ENCODE data around the gene TCEANC2. TPM values are rescaled to one million over a fixed set of nuclear protein-coding genes. Genes with fewer than 3 reads are reported as not detected.

The TCEANC2 gene
- total and polyA plus RNA-seq, 4 experiments from 2014 or later = 3.5 to 13.1 (median 9.6) TPM

GRCh38 chr1:54051933-54052430, 1.4 kb upstream of the TCEANC2 start:
- H3K27ac Mint-ChIP-seq = no peak overlapping the region
- Histone ChIP-seq H3K36me3 (ENCODE audit: insufficient read depth, low read length) (no peaks in the 10 kb centered on the region), H3K9me3 (ENCODE audit: control insufficient read depth in 1 of 2, low read length in 2 of 2) (no peaks in the 10 kb centered on the region), H3K4me3 (ENCODE audit: low read length in 2 of 2) (peak overlapping the region; percentile 98 to 99), H3K27me3 (ENCODE audit: insufficient read depth, low read length) (no peaks in the 10 kb centered on the region), H3K4me1 (ENCODE audit: insufficient read depth, low read length) (peaks cover 70% of the 10 kb centered on the region), H3K27ac (ENCODE audit: low read depth, low read length) (peak overlapping the region; percentile 88)
- H3K4me1 Mint-ChIP-seq = peaks cover 27 to 50% (median 41%) of the 10 kb centered on the region in 4 donors
- ChIA-PET CTCF (ENCODE audit: partially characterized antibody) (interaction anchor here (1.3 to 1.6 kb wide), 3 partner anchors 18 to 437 kb away, joined by 3 to 4 read pairs (median 3); no protein-coding TSS in a partner anchor), POLR2A (ENCODE audit: partially characterized antibody) (interaction anchor here (1.0 to 3.0 kb wide), 12 partner anchors 7 to 749 kb away, joined by 3 to 25 read pairs (median 7); partner anchors contain the start of genes IFT25, LRRC42, NDC1 and SSBP3)
- peak in 2 of 5 donors; percentile 5 to 39 for DNase-seq
- H3K4me3 Mint-ChIP-seq = no peak overlapping the region
- intact Hi-C loops (cut with micrococcal nuclease) = loop anchor here (2.0 to 5.0 kb wide), 2 partner anchors 161 to 750 kb away; partner anchors contain the start of gene TTC22
- H3K36me3 Mint-ChIP-seq = peaks cover 0 to 15% of the 10 kb centered on the region in 2 donors
- no peaks in the 10 kb centered on the region for H3K27me3 Mint-ChIP-seq
- no peaks in the 10 kb centered on the region for H3K9me3 Mint-ChIP-seq

GRCh38 chr1:54052431-54052933, 926 bp upstream of the TCEANC2 start:
- H3K27ac Mint-ChIP-seq = no peak overlapping the region

GRCh38 chr1:54053745-54054437, 483 bp downstream of the TCEANC2 start:
- H3K27ac Mint-ChIP-seq = no peak overlapping the region
- Histone ChIP-seq H3K27ac (ENCODE audit: low read depth, low read length) (peak overlapping the region; percentile 88), H3K4me1 (ENCODE audit: insufficient read depth, low read length) (peaks cover 51% of the 10 kb centered on the region), H3K4me3 (ENCODE audit: low read length in 2 of 2) (peak overlapping the region; percentile 98 to 99), H3K36me3 (ENCODE audit: insufficient read depth, low read length) (no peaks in the 10 kb centered on the region), H3K9me3 (ENCODE audit: control insufficient read depth in 1 of 2, low read length in 2 of 2) (no peaks in the 10 kb centered on the region), H3K27me3 (ENCODE audit: insufficient read depth, low read length) (no peaks in the 10 kb centered on the region)
- peaks cover 26 to 44% (median 35%) of the 10 kb centered on the region in 4 donors for H3K4me1 Mint-ChIP-seq
- no peaks in the 10 kb centered on the region for H3K9me3 Mint-ChIP-seq
- intact Hi-C loops (cut with micrococcal nuclease) = loop anchor here (1.0 to 5.0 kb wide), 8 partner anchors 16 to 748 kb away; partner anchors contain the start of genes IFT25, NDC1, PARS2 and TTC22
- DNase-seq = peak in 1 of 5 donors; percentile 52
- H3K27me3 Mint-ChIP-seq = no peaks in the 10 kb centered on the region
- no peak overlapping the region for H3K4me3 Mint-ChIP-seq
- POLR2A ChIA-PET (ENCODE audit: partially characterized antibody) = interaction anchor here (0.5 to 3.0 kb wide), 16 partner anchors 7 to 747 kb away, joined by 3 to 25 read pairs (median 7); partner anchors contain the start of genes CYB5RL, IFT25, LRRC42 and MRPL37
- peaks cover 12 to 15% of the 10 kb centered on the region in 2 donors for H3K36me3 Mint-ChIP-seq
- CTCF ChIA-PET (ENCODE audit: partially characterized antibody) = interaction anchor here (0.8 to 2.1 kb wide), 6 partner anchors 17 to 748 kb away, joined by 3 to 6 read pairs (median 4); partner anchors contain the start of genes IFT25 and LRRC42

More at GRCh38 chr1:54052431-54052933, 926 bp upstream of the TCEANC2 start:
- Mint-ChIP-seq H3K36me3 (peaks cover 3 to 11% of the 10 kb centered on the region in 2 donors), H3K4me1 (peaks cover 24 to 50% (median 38%) of the 10 kb centered on the region in 4 donors), H3K27me3 (no peaks in the 10 kb centered on the region), H3K9me3 (no peaks in the 10 kb centered on the region), H3K4me3 (no peak overlapping the region)
- H3K4me1 ChIP-seq (ENCODE audit: insufficient read depth, low read length) = peaks cover 65% of the 10 kb centered on the region
- intact Hi-C loops (cut with micrococcal nuclease) = loop anchor here (2.0 to 5.0 kb wide), 2 partner anchors 162 to 750 kb away; partner anchors contain the start of gene TTC22
- H3K36me3 ChIP-seq (ENCODE audit: insufficient read depth, low read length) = no peaks in the 10 kb centered on the region
- DNase-seq = peak in 2 of 5 donors; percentile 48 to 58
- peak overlapping the region; percentile 88 for H3K27ac ChIP-seq (ENCODE audit: low read depth, low read length)
- ChIA-PET POLR2A (ENCODE audit: partially characterized antibody) (interaction anchor here (0.5 to 3.0 kb wide), 19 partner anchors 8 to 748 kb away, joined by 3 to 25 read pairs (median 7); partner anchors contain the start of genes IFT25, LRRC42, NDC1 and PARS2), CTCF (ENCODE audit: partially characterized antibody) (interaction anchor here (1.1 to 2.1 kb wide), 5 partner anchors 17 to 749 kb away, joined by 3 to 6 read pairs (median 4); partner anchors contain the start of genes IFT25 and LRRC42)
- peak overlapping the region; percentile 98 to 99 for H3K4me3 ChIP-seq (ENCODE audit: low read length in 2 of 2)
- no peaks in the 10 kb centered on the region for H3K27me3 ChIP-seq (ENCODE audit: insufficient read depth, low read length)
- H3K9me3 ChIP-seq (ENCODE audit: control insufficient read depth in 1 of 2, low read length in 2 of 2) = no peaks in the 10 kb centered on the region

- ChIA-PET CTCF (ENCODE audit: partially characterized antibody) (interaction anchor here (0.7 to 2.1 kb wide), 5 partner anchors 20 to 747 kb away, joined by 3 to 6 read pairs (median 3); partner anchors contain the start of genes IFT25, LRRC42 and TTC22), POLR2A (ENCODE audit: partially characterized antibody) (interaction anchor here (0.6 to 2.5 kb wide), 7 partner anchors 22 to 746 kb away, joined by 3 to 18 read pairs (median 5); partner anchors contain the start of genes CYB5RL, IFT25, MRPL37 and PARS2)
- Histone ChIP-seq H3K4me1 (ENCODE audit: insufficient read depth, low read length) (peaks cover 46% of the 10 kb centered on the region), H3K27ac (ENCODE audit: low read depth, low read length) (peak overlapping the region; percentile 88), H3K27me3 (ENCODE audit: insufficient read depth, low read length) (no peaks in the 10 kb centered on the region), H3K9me3 (ENCODE audit: control insufficient read depth in 1 of 2, low read length in 2 of 2) (no peaks in the 10 kb centered on the region), H3K4me3 (ENCODE audit: low read length in 2 of 2) (peak overlapping the region in 1 of 2 donors; percentile 99), H3K36me3 (ENCODE audit: insufficient read depth, low read length) (no peaks in the 10 kb centered on the region)
- DNase-seq = peak in 1 of 5 donors; percentile 5
- H3K9me3 Mint-ChIP-seq = no peaks in the 10 kb centered on the region
- H3K36me3 Mint-ChIP-seq = peaks cover 14 to 16% of the 10 kb centered on the region in 2 donors
- intact Hi-C loops (cut with micrococcal nuclease) = loop anchor here (5.0 kb wide), 1 partner anchor 748 kb away; the partner anchor contains the start of gene TTC22
- H3K4me3 Mint-ChIP-seq = no peak overlapping the region
- H3K27ac Mint-ChIP-seq = no peak overlapping the region
- no peaks in the 10 kb centered on the region for H3K27me3 Mint-ChIP-seq
- peaks cover 25 to 41% (median 32%) of the 10 kb centered on the region in 4 donors for H3K4me1 Mint-ChIP-seq
Observed at GRCh38 chr1:54054438-54054749, 986 bp downstream of the TCEANC2 start.

GRCh38 chr1:54064299-54064698, 10.9 kb downstream of the TCEANC2 start:
- POLR2A ChIA-PET (ENCODE audit: partially characterized antibody) = no interaction called here
- Mint-ChIP-seq H3K4me1 (peaks cover 0 to 2% (median 0%) of the 10 kb centered on the region in 4 donors), H3K4me3 (no peak overlapping the region)

GRCh38 chr1:54069791-54070170, 16.4 kb downstream of the TCEANC2 start:
- H3K27ac ChIP-seq (ENCODE audit: low read depth, low read length) = no peak overlapping the region
- H3K9me3 ChIP-seq (ENCODE audit: control insufficient read depth in 1 of 2, low read length in 2 of 2) = no peaks in the 10 kb centered on the region
- intact Hi-C loops (cut with micrococcal nuclease) = loop anchor here (1.0 to 5.0 kb wide), 7 partner anchors 16 to 741 kb away; partner anchors contain the start of genes TCEANC2, TMEM59, TTC22 and TTC4
- Mint-ChIP-seq H3K4me3 (no peak overlapping the region), H3K9me3 (no peaks in the 10 kb centered on the region), H3K27ac (peak overlapping the region in 1 of 7 donors; percentile 14), H3K4me1 (peaks cover 0 to 2% (median 0%) of the 10 kb centered on the region in 4 donors), H3K27me3 (no peaks in the 10 kb centered on the region), H3K36me3 (peaks cover 8 to 11% of the 10 kb centered on the region in 2 donors)
- CTCF ChIA-PET (ENCODE audit: partially characterized antibody) = interaction anchor here (0.7 to 2.4 kb wide), 4 partner anchors 10 to 336 kb away, joined by 3 to 8 read pairs (median 3); partner anchors contain the start of genes SSBP3, TCEANC2 and TMEM59
- no peaks in the 10 kb centered on the region for H3K27me3 ChIP-seq (ENCODE audit: insufficient read depth, low read length)
- H3K4me1 ChIP-seq (ENCODE audit: insufficient read depth, low read length) = no peaks in the 10 kb centered on the region
- no peak for DNase-seq
- no peak overlapping the region for H3K4me3 ChIP-seq (ENCODE audit: low read length in 2 of 2)
- no peaks in the 10 kb centered on the region for H3K36me3 ChIP-seq (ENCODE audit: insufficient read depth, low read length)
- POLR2A ChIA-PET (ENCODE audit: partially characterized antibody) = no interaction called here

More at GRCh38 chr1:54064299-54064698, 10.9 kb downstream of the TCEANC2 start:
- Mint-ChIP-seq H3K27me3 (no peaks in the 10 kb centered on the region), H3K36me3 (peaks cover 11% of the 10 kb centered on the region in 2 donors), H3K9me3 (no peaks in the 10 kb centered on the region), H3K27ac (no peak overlapping the region)
- no peak overlapping the region for H3K27ac ChIP-seq (ENCODE audit: low read depth, low read length)
- H3K27me3 ChIP-seq (ENCODE audit: insufficient read depth, low read length) = no peaks in the 10 kb centered on the region
- CTCF ChIA-PET (ENCODE audit: partially characterized antibody) = no interaction called here
- intact Hi-C loops (cut with micrococcal nuclease) = no loop called here
- no peak for DNase-seq
- H3K4me3 ChIP-seq (ENCODE audit: low read length in 2 of 2) = no peak overlapping the region
- H3K36me3 ChIP-seq (ENCODE audit: insufficient read depth, low read length) = no peaks in the 10 kb centered on the region
- no peaks in the 10 kb centered on the region for H3K9me3 ChIP-seq (ENCODE audit: control insufficient read depth in 1 of 2, low read length in 2 of 2)
- H3K4me1 ChIP-seq (ENCODE audit: insufficient read depth, low read length) = no peaks in the 10 kb centered on the region
